Right ventricle myocardium inferior (tissue), 1 donor: ENCODE measurements around the gene FKBP10. TPM values are rescaled to one million over a fixed set of nuclear protein-coding genes. Genes with fewer than 3 reads are reported as not detected.

Experiments used
- ATAC-seq: fragments of 200-7000 bp; cut with Tn5 transposase; one replicate; pipeline ENCODE4 v1.9.1; 2020; ENCODE audit warnings: mild to moderate bottlenecking, moderate library complexity
- DNase-seq: peaks from one replicate; pipeline ENCODE4 v3.0.0; 2021; ENCODE audit errors: missing footprints
- intact Hi-C: fragments of 100-400 bp; cut with DNase I; formaldehyde crosslinking; loops from one replicate; pipeline ENCODE4 v1.11.0; 2022
- total RNA-seq: library from RNA; stranded (reverse); fragmentation: NEBNext Ultra II Directional; extraction: Animal tissue kit (Norgen Biotek cat#: 25700); gene quantifications from one replicate; pipeline ENCODE4 v1.2.1, GENCODE V29; 2021
- donor health status: DM: no; HTN: yes; CAD: no; lungs with severe emphysema.

Gene FKBP10
- total RNA-seq, 1 donor from 2014 or later: 11.7 TPM

- DNase-seq: no peak
- intact Hi-C loops: no loop called here
Measured at GRCh38 chr17:41865596-41865893, 52.7 kb downstream of the FKBP10 start.

GRCh38 chr17:41868568-41868967 is 55.8 kb downstream of the FKBP10 start:
- intact Hi-C loops: no loop called here
- DNase-seq: no peak
- ATAC-seq: no peak

More at GRCh38 chr17:41865596-41865893, 52.7 kb downstream of the FKBP10 start:
- ATAC-seq: no peak

GRCh38 chr17:41869426-41869825 is 56.6 kb downstream of the FKBP10 start:
- intact Hi-C loops: no loop called here
- ATAC-seq (no peak), DNase-seq (no peak)

- intact Hi-C loops: no loop called here
- no peak for ATAC-seq
- no peak for DNase-seq
Measured at GRCh38 chr17:41870097-41870496, 57.3 kb downstream of the FKBP10 start.

- DNase-seq (no peak), ATAC-seq (no peak)
- intact Hi-C loops: no loop called here
Measured at GRCh38 chr17:41870627-41871026, 57.8 kb downstream of the FKBP10 start.

GRCh38 chr17:41871789-41872188 is 59.0 kb downstream of the FKBP10 start:
- ATAC-seq (no peak), DNase-seq (no peak)
- intact Hi-C loops: no loop called here

Other genes starting within 250 kb of the FKBP10 start
- not detected for gene KRT9, start 240.9 kb upstream of the FKBP10 start, total RNA-seq
- gene KRT14, start 226.1 kb upstream of the FKBP10 start, total RNA-seq: not detected
- gene KRT16, start 200.2 kb upstream of the FKBP10 start, total RNA-seq: not detected
- gene KRT17, start 188.4 kb upstream of the FKBP10 start, total RNA-seq: not detected
- 1,166 TPM for gene EIF1, start 124.1 kb upstream of the FKBP10 start, total RNA-seq
- gene GAST, start 100.7 kb upstream of the FKBP10 start, total RNA-seq: not detected
- gene HAP1, start 78.4 kb upstream of the FKBP10 start, total RNA-seq: 0.14 TPM
- 192 TPM for gene JUP, start 26.3 kb upstream of the FKBP10 start, total RNA-seq
- 7.8 TPM for gene P3H4, start 1.1 kb upstream of the FKBP10 start, total RNA-seq
- 18.1 TPM for gene NT5C3B, start 23.2 kb downstream of the FKBP10 start, total RNA-seq
- gene KLHL10, start 24.8 kb downstream of the FKBP10 start, total RNA-seq: not detected
- gene KLHL11, start 52.4 kb downstream of the FKBP10 start, total RNA-seq: 3.7 TPM
- 32.3 TPM for gene ACLY, start 105.9 kb downstream of the FKBP10 start, total RNA-seq
- 0.76 TPM for gene ODAD4, start 117.6 kb downstream of the FKBP10 start, total RNA-seq
- 28.2 TPM for gene CNP, start 153.8 kb downstream of the FKBP10 start, total RNA-seq
- gene DNAJC7, start 204.4 kb downstream of the FKBP10 start, total RNA-seq: 79.0 TPM
- 47.1 TPM for gene NKIRAS2, start 207.1 kb downstream of the FKBP10 start, total RNA-seq
- 0.73 TPM for gene C17orf113, start 237.6 kb downstream of the FKBP10 start, total RNA-seq